GM12892 (cell line): ENCODE measurements around the gene EDAR.

Source experiments
- POLR2A ChIP-seq: IDR thresholded peaks from 2 replicates; pipeline ENCODE4 v1.6.1; 2011; ENCODE audit warnings: low read depth, low read length, control low read depth
- POLR2AphosphoS5 ChIP-seq: IDR thresholded peaks from 2 replicates; pipeline ENCODE4 v1.6.1; 2011; ENCODE audit warnings: low read depth, low read length, control low read depth

- TF ChIP-seq POLR2A = no peak
- TF ChIP-seq POLR2AphosphoS5 = no peak
These were observed 45.3 kb downstream of the EDAR start for GRCh38 chr2:108943751-108944150.
